KMS-11 (cell line): Measurements from ENCODE around the gene BIK.

ENCODE experiments used
- H2AFZ ChIP-seq: fragments of 200-600 bp; sonication (generic); 2 replicates; pipeline ENCODE4 v1.6.1; 2016; ENCODE audit warnings: antibody characterized with exemption, mixed run types, low read depth
- H3K27ac ChIP-seq: fragments of 200-600 bp; sonication (generic); 2 replicates; pipeline ENCODE4 v1.6.1; 2016; ENCODE audit warnings: mild to moderate bottlenecking, mixed run types
- H3K27me3 ChIP-seq: fragments of 200-600 bp; sonication (generic); 2 replicates; pipeline ENCODE4 v1.6.1; 2017; ENCODE audit warnings: mild to moderate bottlenecking, low read depth, mixed run types, moderate library complexity; ENCODE audit not compliant: insufficient read depth
- H3K36me3 ChIP-seq: fragments of 200-600 bp; sonication (generic); 2 replicates; pipeline ENCODE4 v1.6.1; 2017; ENCODE audit warnings: mild to moderate bottlenecking, mixed run types; ENCODE audit not compliant: insufficient read depth
- H3K4me1 ChIP-seq: fragments of 200-600 bp; sonication (generic); 2 replicates; pipeline ENCODE4 v1.6.1; 2016; ENCODE audit warnings: mild to moderate bottlenecking, low read depth, mixed run types; ENCODE audit not compliant: poor library complexity, severe bottlenecking
- H3K4me2 ChIP-seq: fragments of 200-600 bp; sonication (generic); 2 replicates; pipeline ENCODE4 v1.7.0; 2016; ENCODE audit warnings: mild to moderate bottlenecking, mixed run types
- H3K4me3 ChIP-seq: fragments of 200-600 bp; sonication (generic); IDR thresholded peaks from 2 replicates; pipeline ENCODE4 v1.6.1; 2017; ENCODE audit warnings: low read depth, low read length, mixed read lengths; ENCODE audit not compliant: insufficient read depth
- H3K79me2 ChIP-seq: fragments of 200-600 bp; sonication (generic); 2 replicates; pipeline ENCODE4 v1.6.1; 2016; ENCODE audit warnings: low read depth, mixed run types; ENCODE audit not compliant: insufficient read depth
- H3K9ac ChIP-seq: fragments of 200-600 bp; sonication (generic); 2 replicates; pipeline ENCODE4 v1.6.1; 2016; ENCODE audit warnings: mild to moderate bottlenecking, mixed run types
- H4K20me1 ChIP-seq: fragments of 200-600 bp; sonication (generic); 2 replicates; pipeline ENCODE4 v1.6.1; 2016; ENCODE audit warnings: mild to moderate bottlenecking, mixed run types; ENCODE audit not compliant: insufficient read depth
- CTCF ChIP-seq: fragments of 200-600 bp; sonication (generic); conservative IDR thresholded peaks from 2 replicates; pipeline ENCODE4 v1.6.1; 2017; ENCODE audit warnings: low read depth, mild to moderate bottlenecking, antibody characterized with exemption, low read length, moderate library complexity, mixed read lengths

BIK gene

GRCh38 chr22:43173976-43174720 is 63.6 kb downstream of the BIK start:
- no peak overlapping the region for H3K9ac ChIP-seq
- TF ChIP-seq CTCF: no peak
- H3K36me3 ChIP-seq: no peaks in the 10 kb centered on the region
- no peak overlapping the region for H2AFZ ChIP-seq
- H3K4me1 ChIP-seq: no peaks in the 10 kb centered on the region
- no peak overlapping the region for H3K4me2 ChIP-seq
- H3K27ac ChIP-seq: no peak overlapping the region
- H4K20me1 ChIP-seq: no peaks in the 10 kb centered on the region
- H3K4me3 ChIP-seq: no peak overlapping the region
- H3K27me3 ChIP-seq: no peaks in the 10 kb centered on the region
- H3K79me2 ChIP-seq: no peaks in the 10 kb centered on the region

DNA sequence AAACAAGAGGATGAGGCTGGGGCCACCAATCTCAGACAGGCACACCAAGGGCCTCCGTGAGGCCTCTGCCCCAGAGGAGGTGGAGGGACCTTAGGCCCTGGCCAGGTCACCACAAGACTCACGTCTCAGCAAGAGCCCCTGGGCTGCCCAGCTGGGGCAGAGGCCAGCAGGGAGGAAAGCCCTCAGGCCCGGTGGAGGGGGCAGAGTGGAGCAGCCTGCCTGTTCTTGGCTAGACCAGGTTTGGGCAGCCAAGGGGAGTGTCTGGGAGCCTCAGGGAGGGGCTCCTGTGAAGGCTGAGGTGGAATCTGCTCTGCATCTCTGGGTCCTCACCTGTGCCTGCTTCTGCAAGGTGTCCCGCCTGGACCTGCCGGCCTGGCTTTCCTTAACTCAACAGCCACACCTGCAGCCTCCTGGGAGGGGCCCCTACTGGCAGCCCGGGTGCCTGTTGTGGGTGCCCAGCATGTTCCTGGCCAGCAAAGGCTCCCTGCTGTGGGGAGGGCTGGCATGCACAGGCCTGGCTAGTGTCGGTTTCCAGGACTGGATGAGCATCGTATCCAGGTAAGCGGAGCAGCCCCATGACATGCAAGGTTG is 64.5 kb downstream of the BIK start:
- H2AFZ ChIP-seq: no peak overlapping the region
- H3K4me1 ChIP-seq: no peaks in the 10 kb centered on the region
- no peak overlapping the region for H3K4me3 ChIP-seq
- peaks cover 2% of the 10 kb centered on the region; the same call in 1 of the 2 replicates for H3K36me3 ChIP-seq
- H3K9ac ChIP-seq: no peak overlapping the region
- TF ChIP-seq CTCF: no peak
- H3K4me2 ChIP-seq: no peak overlapping the region
- H3K27me3 ChIP-seq: no peaks in the 10 kb centered on the region
- H3K79me2 ChIP-seq: no peaks in the 10 kb centered on the region
- no peak overlapping the region for H3K27ac ChIP-seq
- no peaks in the 10 kb centered on the region for H4K20me1 ChIP-seq

- no peak overlapping the region for H2AFZ ChIP-seq
Observed at GRCh38 chr22:43176090-43176489, 65.5 kb downstream of the BIK start.

GRCh38 chr22:43177479-43177878 is 66.9 kb downstream of the BIK start:
- Histone ChIP-seq H3K4me3 (no peak overlapping the region), H3K27me3 (no peaks in the 10 kb centered on the region), H4K20me1 (no peaks in the 10 kb centered on the region), H3K36me3 (peaks cover 2% of the 10 kb centered on the region; the same call in 1 of the 2 replicates), H2AFZ (no peak overlapping the region), H3K9ac (no peak overlapping the region), H3K4me1 (no peaks in the 10 kb centered on the region), H3K4me2 (no peak overlapping the region), H3K27ac (no peak overlapping the region), H3K79me2 (peaks cover 2% of the 10 kb centered on the region; the same call in 1 of the 2 replicates)
- TF ChIP-seq CTCF: no peak

More at GRCh38 chr22:43176090-43176489, 65.5 kb downstream of the BIK start:
- TF ChIP-seq CTCF: no peak
- H3K4me2 ChIP-seq: no peak overlapping the region
- H3K9ac ChIP-seq: no peak overlapping the region
- H3K4me1 ChIP-seq: no peaks in the 10 kb centered on the region
- no peaks in the 10 kb centered on the region for H4K20me1 ChIP-seq
- no peaks in the 10 kb centered on the region for H3K27me3 ChIP-seq
- peaks cover 2% of the 10 kb centered on the region; the same call in 1 of the 2 replicates for H3K36me3 ChIP-seq
- H3K79me2 ChIP-seq: no peaks in the 10 kb centered on the region
- H3K4me3 ChIP-seq: no peak overlapping the region
- H3K27ac ChIP-seq: no peak overlapping the region
